PC-9 (cell line): ENCODE data around the gene MOK. TPM values are rescaled to one million over a fixed set of nuclear protein-coding genes. Genes with fewer than 3 reads are reported as not detected.
A peak's percentile ranks its signal among the peaks of the same experiment; 100 is the strongest.

ENCODE experiments used
- BruUV-seq: library from RNA; stranded (reverse); fragments of 400-500 nt; replicated peaks from 2 replicates; lab custom pipeline; 2021; lab: Mats Ljungman, UMichigan
- CTCF ChIA-PET: fragments of 300-600 bp; sonication (Branson Sonifier 250); formaldehyde crosslinking; loops from one replicate; lab custom pipeline; 2022; ENCODE audit warnings: antibody characterized with exemption; lab: Charles Lee
- POLR2A ChIA-PET: fragments of 300-600 bp; sonication (Branson Sonifier 250); formaldehyde crosslinking; loops from one replicate; lab custom pipeline; 2022; ENCODE audit warnings: antibody characterized with exemption; ENCODE audit not compliant: unreplicated experiment; lab: Charles Lee
- DNase-seq, 2 experiments: peaks; one replicate each; pipeline versions ENCODE4 v3.0.0 to v3.0.0-alpha.2; 2015 to 2022; ENCODE audit warnings: mixed read lengths in 1 of 2
- H2AFZ ChIP-seq: fragments of 200-600 bp; sonication (generic); 2 replicates; pipeline ENCODE4 v1.8.1; 2017; ENCODE audit warnings: antibody characterized with exemption
- H3F3A ChIP-seq: fragments of 200-600 bp; sonication (generic); 2 replicates; pipeline ENCODE4 v1.8.1; 2017; ENCODE audit warnings: antibody characterized with exemption, mild to moderate bottlenecking, low read depth; ENCODE audit not compliant: insufficient read depth
- H3K27ac ChIP-seq: fragments of 200-600 bp; sonication (generic); 2 replicates; pipeline ENCODE4 v1.6.1; 2016; ENCODE audit warnings: mixed run types
- H3K27me3 ChIP-seq: fragments of 200-600 bp; sonication (generic); 2 replicates; pipeline ENCODE4 v1.6.1; 2016; ENCODE audit warnings: low read depth, mixed run types; ENCODE audit not compliant: insufficient read depth
- H3K36me3 ChIP-seq: fragments of 200-600 bp; sonication (generic); 2 replicates; pipeline ENCODE4 v1.6.1; 2016; ENCODE audit warnings: low read depth, mixed run types
- H3K4me1 ChIP-seq: fragments of 200-600 bp; sonication (generic); replicated peaks from 2 replicates; pipeline ENCODE4 v1.6.1; 2016; ENCODE audit warnings: mixed run types; ENCODE audit not compliant: insufficient read depth
- H3K4me2 ChIP-seq: fragments of 200-600 bp; sonication (generic); 2 replicates; pipeline ENCODE4 v1.6.1; 2017; ENCODE audit warnings: mixed run types
- H3K4me3 ChIP-seq: fragments of 200-600 bp; sonication (generic); 2 replicates; pipeline ENCODE4 v1.6.1; 2016; ENCODE audit warnings: mixed run types
- H3K79me2 ChIP-seq: fragments of 200-600 bp; sonication (generic); 2 replicates; pipeline ENCODE4 v1.6.1; 2017; ENCODE audit warnings: low read depth, mixed run types
- H3K9me2 ChIP-seq: fragments of 200-600 bp; sonication (generic); 2 replicates; pipeline ENCODE4 v1.8.1; 2017; ENCODE audit warnings: mild to moderate bottlenecking; ENCODE audit not compliant: insufficient read depth
- H3K9me3 ChIP-seq: fragments of 200-600 bp; sonication (generic); 2 replicates; pipeline ENCODE4 v1.8.1; 2016; ENCODE audit warnings: low read depth; ENCODE audit not compliant: insufficient read depth
- H4K20me1 ChIP-seq: fragments of 200-600 bp; sonication (generic); 2 replicates; pipeline ENCODE4 v1.8.1; 2017; ENCODE audit not compliant: insufficient read depth
- CTCF ChIP-seq: fragments of 200-600 bp; sonication (generic); conservative IDR thresholded peaks from 2 replicates; pipeline ENCODE4 v1.6.1; 2017; ENCODE audit warnings: mixed run types, antibody characterized with exemption, mild to moderate bottlenecking, moderate library complexity
- EZH2 ChIP-seq: fragments of 200-600 bp; sonication (generic); IDR thresholded peaks from 2 replicates; pipeline ENCODE4 v1.8.0; 2017; ENCODE audit warnings: antibody characterized with exemption, low read depth
- intact Hi-C: fragments of 100-400 bp; cut with micrococcal nuclease; formaldehyde crosslinking; loops from one replicate; pipeline ENCODE4 v1.10.0; 2022; ENCODE audit not compliant: unreplicated experiment
- total RNA-seq: library from RNA; stranded (reverse); gene quantifications from 2 replicates; pipeline ENCODE4 v1.2.3, GENCODE V29; 2021

The MOK gene
- total RNA-seq, 1 experiment from 2014 or later: 74.3 TPM

- H3K36me3 ChIP-seq: no peaks in the 10 kb centered on the region
- H3K27me3 ChIP-seq: no peaks in the 10 kb centered on the region
- TF ChIP-seq CTCF: no peak
- TF ChIP-seq EZH2: no peak
- no TSS peak for BruUV-seq
- H3K4me3 ChIP-seq: peak overlapping the region; percentile 69
- no peak overlapping the region for H3K27ac ChIP-seq
- intact Hi-C loops: loop anchor here (2.0 to 10.0 kb wide), 4 partner anchors 191 to 612 kb away; partner anchors contain the start of gene ANKRD9
- peaks cover 18% of the 10 kb centered on the region for H3K79me2 ChIP-seq
- no peak for DNase-seq
- H3F3A ChIP-seq: peaks cover 35% of the 10 kb centered on the region
- H3K4me1 ChIP-seq: peaks cover 42% of the 10 kb centered on the region
- peak overlapping the region; percentile 76 for H2AFZ ChIP-seq
- H3K9me2 ChIP-seq: no peaks in the 10 kb centered on the region
- CTCF ChIA-PET: interaction anchor here (0.6 to 1.3 kb wide), 2 partner anchors 220 to 254 kb away, joined by 4 to 10 read pairs; no protein-coding TSS in a partner anchor
- peak overlapping the region; percentile 78 for H3K4me2 ChIP-seq
- no peaks in the 10 kb centered on the region for H4K20me1 ChIP-seq
- no peaks in the 10 kb centered on the region for H3K9me3 ChIP-seq
- POLR2A ChIA-PET: interaction anchor here (0.7 kb wide), 3 partner anchors 78 to 350 kb away, joined by 9 to 17 read pairs (median 11); no protein-coding TSS in a partner anchor
Observed at GRCh38 chr14:102316338-102316742, 11.4 kb upstream of the MOK start.

DNA sequence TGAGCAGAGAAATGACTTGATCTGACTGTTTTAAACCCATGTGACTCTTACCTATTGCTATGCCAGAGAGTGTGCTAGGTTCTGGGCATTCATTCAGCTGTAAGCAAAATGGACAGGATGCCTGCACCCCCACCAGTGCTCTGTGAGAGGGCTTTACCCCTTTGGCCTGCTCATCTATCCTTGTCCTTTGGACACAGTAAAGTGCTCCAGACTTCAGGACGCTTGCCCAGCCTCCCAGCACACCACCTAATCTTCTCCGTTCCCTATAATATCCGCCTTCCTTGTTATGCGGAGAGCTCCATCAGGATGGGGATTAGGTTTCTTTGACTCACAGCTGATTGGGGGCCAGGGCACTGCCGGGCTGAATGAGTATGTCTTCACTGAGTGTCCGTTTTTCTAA lies 10.2 kb upstream of the MOK start:
- POLR2A ChIA-PET: no interaction called here
- Histone ChIP-seq H3K27ac (no peak overlapping the region), H3K4me2 (no peak overlapping the region), H2AFZ (no peak overlapping the region), H3K9me2 (no peaks in the 10 kb centered on the region), H4K20me1 (no peaks in the 10 kb centered on the region), H3K4me1 (peaks cover 31% of the 10 kb centered on the region), H3F3A (peaks cover 29% of the 10 kb centered on the region), H3K79me2 (peaks cover 12% of the 10 kb centered on the region), H3K9me3 (no peaks in the 10 kb centered on the region), H3K4me3 (no peak overlapping the region), H3K27me3 (no peaks in the 10 kb centered on the region), H3K36me3 (no peaks in the 10 kb centered on the region)
- DNase-seq: no peak
- CTCF ChIA-PET: interaction anchor here (1.3 kb wide), 1 partner anchor 219 kb away, joined by 4 read pairs; no protein-coding TSS in a partner anchor
- BruUV-seq: no TSS peak
- intact Hi-C loops: loop anchor here (5.0 to 10.0 kb wide), 2 partner anchors 192 to 610 kb away; partner anchors contain the start of gene ANKRD9
- TF ChIP-seq EZH2 (no peak), CTCF (no peak)

DNA sequence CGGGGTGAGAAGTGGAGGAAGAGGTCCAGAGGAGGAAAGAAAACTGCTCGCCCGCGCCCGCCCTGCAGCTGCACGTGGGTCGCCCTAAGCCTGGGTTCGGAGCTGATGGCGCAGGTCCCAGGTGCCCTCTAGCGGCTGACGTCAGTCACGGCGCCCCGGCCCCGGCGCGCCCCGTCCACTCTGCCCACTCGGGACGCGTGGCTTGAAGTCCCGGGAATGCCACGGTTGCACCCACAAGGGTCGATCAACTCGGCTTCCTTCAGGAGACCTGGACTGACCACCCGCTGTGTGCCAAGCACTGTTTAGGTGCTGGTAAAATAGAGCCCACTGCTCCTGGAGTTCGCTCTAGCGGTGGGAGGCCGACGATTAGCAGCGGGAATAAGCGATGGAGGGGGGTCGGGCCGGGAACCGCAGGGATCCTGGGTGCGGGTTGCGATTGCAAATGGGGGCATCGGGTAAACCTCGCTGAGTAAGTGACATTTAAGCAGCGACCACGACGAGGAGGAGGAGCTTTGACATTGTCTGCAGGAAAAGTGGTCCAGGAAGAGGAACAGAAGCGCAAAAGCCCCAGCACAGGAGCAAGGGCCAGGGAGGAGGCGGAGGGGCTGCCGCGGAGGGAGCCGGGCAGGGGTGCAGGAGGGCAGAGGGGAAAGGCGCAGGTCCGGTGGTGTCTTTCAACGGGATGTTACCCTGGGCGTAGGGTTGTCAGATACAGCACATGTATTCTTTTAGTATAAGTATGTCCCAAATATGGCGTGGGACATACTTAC lies 9.5 kb upstream of the MOK start:
- CTCF ChIA-PET: interaction anchor here (0.9 kb wide), 1 partner anchor 9 kb away, joined by 11 read pairs; the partner anchor contains the start of gene MOK
- BruUV-seq: no TSS peak

More for the DNA sequence above, 9.5 kb upstream of the MOK start:
- peaks cover 9% of the 10 kb centered on the region; the same call in 1 of the 2 replicates for H3K79me2 ChIP-seq
- H3K4me1 ChIP-seq: peaks cover 31% of the 10 kb centered on the region
- intact Hi-C loops: loop anchor here (1.0 to 10.0 kb wide), 4 partner anchors 79 to 610 kb away; partner anchors contain the start of gene ANKRD9
- peak overlapping the region; percentile 60 for H3K4me3 ChIP-seq
- H3K27me3 ChIP-seq: no peaks in the 10 kb centered on the region
- no peaks in the 10 kb centered on the region for H3K36me3 ChIP-seq
- H3K27ac ChIP-seq: no peak overlapping the region
- peak; percentile 99 for TF ChIP-seq CTCF
- TF ChIP-seq EZH2: no peak
- H3K9me3 ChIP-seq: no peaks in the 10 kb centered on the region
- peak; percentile 51 to 65 for DNase-seq
- H3K9me2 ChIP-seq: no peaks in the 10 kb centered on the region
- H4K20me1 ChIP-seq: no peaks in the 10 kb centered on the region
- peaks cover 28% of the 10 kb centered on the region for H3F3A ChIP-seq
- POLR2A ChIA-PET: interaction anchor here (0.5 to 1.1 kb wide), 3 partner anchors 9 to 285 kb away, joined by 4 to 9 read pairs (median 6); partner anchors contain the start of gene MOK
- H3K4me2 ChIP-seq: peak overlapping the region; percentile 96
- H2AFZ ChIP-seq: peak overlapping the region; percentile 74
